Endodermal cell (in vitro differentiated cells): ENCODE measurements around the gene GPR137B. TPM values are rescaled to one million over a fixed set of nuclear protein-coding genes. Genes with fewer than 3 reads are reported as not detected.

ENCODE experiments used
- DNase-seq: peaks from one replicate; pipeline ENCODE4 v3.0.0-alpha.2; 2017
- H3K27ac ChIP-seq: 2 replicates; pipeline ENCODE4 v1.5.1; 2013; ENCODE audit warnings: mild to moderate bottlenecking, low read depth, low read length, moderate library complexity
- H3K27me3 ChIP-seq: 2 replicates; pipeline ENCODE4 v1.6.1; 2013; ENCODE audit warnings: mild to moderate bottlenecking, low read length, moderate library complexity; ENCODE audit not compliant: insufficient read depth, control insufficient read depth, poor library complexity, severe bottlenecking
- H3K36me3 ChIP-seq: 2 replicates; pipeline ENCODE4 v1.7.0; 2013; ENCODE audit warnings: mild to moderate bottlenecking, low read length, moderate library complexity; ENCODE audit not compliant: control insufficient read depth, insufficient read depth
- H3K4me1 ChIP-seq: one replicate; pipeline ENCODE4 v1.7.0; 2013; ENCODE audit warnings: low read length; ENCODE audit not compliant: control insufficient read depth, insufficient read depth
- H3K4me3 ChIP-seq: 2 replicates; pipeline ENCODE4 v1.5.1; 2013; ENCODE audit warnings: mild to moderate bottlenecking, low read length, moderate library complexity
- H3K9ac ChIP-seq: 2 replicates; pipeline ENCODE4 v1.6.1; 2013; ENCODE audit warnings: mild to moderate bottlenecking, low read length, moderate library complexity; ENCODE audit not compliant: poor library complexity, severe bottlenecking; ENCODE audit errors: extremely low read depth
- H3K9me3 ChIP-seq: 2 replicates; pipeline ENCODE4 v1.6.1; 2013; ENCODE audit warnings: mild to moderate bottlenecking, low read length, moderate library complexity; ENCODE audit not compliant: control insufficient read depth
- H3K27ac Mint-ChIP-seq: 2 replicates; pipeline ENCODE4 v1.8.0; 2020; ENCODE audit warnings: mixed read lengths
- H3K27me3 Mint-ChIP-seq: 2 replicates; pipeline ENCODE4 v1.8.0; 2021; ENCODE audit warnings: mild to moderate bottlenecking, mixed read lengths; ENCODE audit not compliant: insufficient read depth
- H3K36me3 Mint-ChIP-seq: 2 replicates; pipeline ENCODE4 v1.8.0; 2020; ENCODE audit warnings: low read depth, mixed read lengths
- H3K4me1 Mint-ChIP-seq: 2 replicates; pipeline ENCODE4 v1.8.0; 2020; ENCODE audit warnings: mixed read lengths
- H3K4me3 Mint-ChIP-seq: 2 replicates; pipeline ENCODE4 v1.8.0; 2020; ENCODE audit warnings: mild to moderate bottlenecking, moderate library complexity, mixed read lengths
- H3K9me3 Mint-ChIP-seq: 2 replicates; pipeline ENCODE4 v1.8.0; 2020; ENCODE audit warnings: mild to moderate bottlenecking, mixed read lengths
- WGBS, 2 experiments: methylation state at CpG; one replicate each; pipeline versions ENCODE4 v1.1.5 to v1.1.7; 2013; ENCODE audit warnings: missing lambda C conversion rate in 2 of 2, mixed read lengths in 1 of 2; ENCODE audit not compliant: insufficient coverage in 1 of 2, insufficient read length in 1 of 2; 5-methylcytosine and 5-hydroxymethylcytosine counted together
- total RNA-seq, 2 donors: library from RNA; stranded (reverse); fragmentation: NEBNext Ultra II Directional in 1 of 2; extraction: Animal tissue kit (Norgen Biotek cat#: 25700) in 1 of 2; gene quantifications; 2 replicates in 1 of 2; 3 replicates in 1 of 2; pipeline ENCODE4 v1.2.1, GENCODE V29; 2021
- TF ChIP-seq, protein P1 (sequence below): fragments of 200-600 bp; sonication (generic); conservative IDR thresholded peaks from 2 replicates; pipeline ENCODE4 v1.5.0; 2021; ENCODE audit warnings: antibody characterized with exemption, mild to moderate bottlenecking

The GPR137B gene
- total RNA-seq, 2 donors from 2014 or later, result 2.8 to 6.7 TPM

DNA sequence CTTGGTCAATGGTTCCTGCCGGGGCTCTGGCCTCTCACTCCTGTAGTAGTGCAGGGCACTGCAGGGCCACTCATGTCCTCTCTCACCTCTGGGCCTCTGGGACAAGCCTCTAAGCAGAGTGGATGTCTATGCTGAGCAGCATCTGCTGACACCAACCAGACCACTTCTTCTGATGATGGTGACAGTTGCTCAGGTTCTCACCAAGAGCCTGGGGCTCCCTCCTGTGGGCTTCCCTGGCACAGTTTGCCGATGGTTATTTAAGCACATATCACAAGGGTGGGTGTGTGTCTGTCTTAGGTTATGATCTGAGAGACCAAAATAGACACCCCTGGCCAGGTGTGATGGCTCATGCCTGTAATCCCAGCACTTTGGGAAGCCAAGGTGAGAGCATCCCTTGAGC is 17.4 kb upstream of the GPR137B start:
- no peaks in the 10 kb centered on the region for H3K36me3 ChIP-seq
- Mint-ChIP-seq H3K27me3 (peaks cover 13% of the 10 kb centered on the region), H3K27ac (no peak overlapping the region), H3K4me1 (peaks cover 11% of the 10 kb centered on the region), H3K9me3 (no peaks in the 10 kb centered on the region), H3K36me3 (no peaks in the 10 kb centered on the region), H3K4me3 (no peak overlapping the region)
- 82 to 96% methylated on average over 1 to 2 of the region's 2 CpGs for WGBS, 2 experiments
- H3K9me3 ChIP-seq, result no peaks in the 10 kb centered on the region
- no peak overlapping the region for H3K4me3 ChIP-seq
- no peak for DNase-seq
- H3K27me3 ChIP-seq, result no peaks in the 10 kb centered on the region
- TF ChIP-seq, protein P1, sequence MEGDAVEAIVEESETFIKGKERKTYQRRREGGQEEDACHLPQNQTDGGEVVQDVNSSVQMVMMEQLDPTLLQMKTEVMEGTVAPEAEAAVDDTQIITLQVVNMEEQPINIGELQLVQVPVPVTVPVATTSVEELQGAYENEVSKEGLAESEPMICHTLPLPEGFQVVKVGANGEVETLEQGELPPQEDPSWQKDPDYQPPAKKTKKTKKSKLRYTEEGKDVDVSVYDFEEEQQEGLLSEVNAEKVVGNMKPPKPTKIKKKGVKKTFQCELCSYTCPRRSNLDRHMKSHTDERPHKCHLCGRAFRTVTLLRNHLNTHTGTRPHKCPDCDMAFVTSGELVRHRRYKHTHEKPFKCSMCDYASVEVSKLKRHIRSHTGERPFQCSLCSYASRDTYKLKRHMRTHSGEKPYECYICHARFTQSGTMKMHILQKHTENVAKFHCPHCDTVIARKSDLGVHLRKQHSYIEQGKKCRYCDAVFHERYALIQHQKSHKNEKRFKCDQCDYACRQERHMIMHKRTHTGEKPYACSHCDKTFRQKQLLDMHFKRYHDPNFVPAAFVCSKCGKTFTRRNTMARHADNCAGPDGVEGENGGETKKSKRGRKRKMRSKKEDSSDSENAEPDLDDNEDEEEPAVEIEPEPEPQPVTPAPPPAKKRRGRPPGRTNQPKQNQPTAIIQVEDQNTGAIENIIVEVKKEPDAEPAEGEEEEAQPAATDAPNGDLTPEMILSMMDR, result peak; percentile 62
- no peak overlapping the region for H3K9ac ChIP-seq
- no peaks in the 10 kb centered on the region for H3K4me1 ChIP-seq
- H3K27ac ChIP-seq, result no peak overlapping the region

DNA sequence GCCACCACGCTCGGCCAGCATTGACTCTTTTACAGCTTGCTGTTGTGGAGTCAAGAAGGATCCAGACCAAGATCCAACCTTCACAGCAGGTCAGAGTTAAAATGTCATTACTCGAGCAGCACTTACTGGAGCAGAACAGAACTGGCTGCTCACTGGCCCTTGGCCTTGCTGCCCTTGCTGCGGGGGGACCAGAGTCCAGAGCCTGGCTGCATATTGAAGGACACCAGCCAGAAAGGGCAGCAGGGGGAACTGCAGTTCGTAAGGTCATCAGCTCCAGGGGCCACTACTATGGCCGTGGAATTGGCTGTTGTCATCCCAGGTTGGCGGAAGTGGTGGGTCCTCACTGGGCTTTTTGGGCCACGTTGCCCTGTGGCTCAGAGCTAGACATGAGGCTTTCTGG is 15.3 kb upstream of the GPR137B start:
- Mint-ChIP-seq H3K4me3 (no peak overlapping the region), H3K36me3 (no peaks in the 10 kb centered on the region), H3K27me3 (peaks cover 14% of the 10 kb centered on the region), H3K9me3 (no peaks in the 10 kb centered on the region), H3K27ac (no peak overlapping the region), H3K4me1 (peaks cover 10% of the 10 kb centered on the region)
- Histone ChIP-seq H3K36me3 (no peaks in the 10 kb centered on the region), H3K27ac (no peak overlapping the region), H3K4me1 (no peaks in the 10 kb centered on the region), H3K9ac (no peak overlapping the region), H3K9me3 (no peaks in the 10 kb centered on the region), H3K4me3 (no peak overlapping the region), H3K27me3 (no peaks in the 10 kb centered on the region)
- TF ChIP-seq, protein P1, result no peak
- DNase-seq, result no peak
- 89 to 100% methylated on average over 4 to 8 of the region's 8 CpGs for WGBS, 2 experiments

DNA sequence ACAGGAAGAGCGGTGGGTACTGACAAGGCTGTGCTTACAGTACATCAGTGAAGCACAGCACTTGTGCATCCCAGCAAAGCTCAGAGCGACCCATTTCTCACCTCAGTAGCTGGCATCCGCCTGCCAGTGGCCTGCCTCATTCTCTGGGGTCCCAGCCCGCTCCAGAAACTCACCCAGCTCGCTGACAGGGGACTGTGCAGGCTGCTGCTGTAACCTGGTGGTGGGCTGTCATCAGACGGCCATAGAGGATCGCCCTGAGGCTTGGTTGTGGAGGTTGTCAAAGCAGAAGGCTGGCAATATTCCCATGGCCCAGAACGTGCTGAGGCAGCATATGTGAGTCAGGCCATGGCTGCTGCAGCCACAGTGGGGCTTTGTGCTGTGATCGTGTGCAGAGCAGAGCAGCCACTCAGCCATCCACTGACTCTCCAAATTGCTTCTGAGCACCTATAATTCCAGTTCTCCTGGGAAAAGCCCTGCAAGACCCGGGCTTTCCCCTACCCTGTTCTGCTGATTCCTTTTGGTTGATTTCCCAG is 13.6 kb upstream of the GPR137B start:
- H3K4me3 Mint-ChIP-seq, result no peak overlapping the region
- Histone ChIP-seq H3K4me3 (no peak overlapping the region), H3K9me3 (no peaks in the 10 kb centered on the region), H3K27me3 (peaks cover 4% of the 10 kb centered on the region), H3K9ac (no peak overlapping the region), H3K4me1 (no peaks in the 10 kb centered on the region), H3K36me3 (no peaks in the 10 kb centered on the region), H3K27ac (peak overlapping the region; percentile 77)
- no peaks in the 10 kb centered on the region for H3K9me3 Mint-ChIP-seq
- WGBS, 2 experiments, result 90% methylated on average over 5 to 10 of the region's 10 CpGs
- peaks cover 10% of the 10 kb centered on the region for H3K4me1 Mint-ChIP-seq
- no peak for DNase-seq
- TF ChIP-seq, protein P1, result no peak
- H3K36me3 Mint-ChIP-seq, result no peaks in the 10 kb centered on the region
- H3K27me3 Mint-ChIP-seq, result peaks cover 27% of the 10 kb centered on the region
- H3K27ac Mint-ChIP-seq, result no peak overlapping the region
